OCI-LY7 (cell line): Measurements from ENCODE around the gene IFITM5. TPM values are rescaled to one million over a fixed set of nuclear protein-coding genes. Genes with fewer than 3 reads are reported as not detected.
A peak's percentile ranks its signal among the peaks of the same experiment; 100 is the strongest.

Source experiments
- BruUV-seq: library from RNA; stranded (reverse); fragments of 400-500 nt; replicated peaks from 2 replicates; lab custom pipeline; 2021; lab: Mats Ljungman, UMichigan
- CTCF ChIA-PET: fragments of 300-600 bp; sonication (Branson Sonifier 250); formaldehyde crosslinking; loops from one replicate; lab custom pipeline; 2022; ENCODE audit warnings: antibody characterized with exemption; ENCODE audit not compliant: unreplicated experiment; lab: Charles Lee
- POLR2A ChIA-PET: fragments of 300-600 bp; sonication (Branson Sonifier 250); formaldehyde crosslinking; loops from one replicate; lab custom pipeline; 2022; ENCODE audit warnings: antibody characterized with exemption; lab: Charles Lee
- DNase-seq: peaks from one replicate; pipeline ENCODE4 v3.0.0-alpha.2; 2015; ENCODE audit warnings: low spot score
- H2AFZ ChIP-seq: fragments of 200-600 bp; sonication (generic), shearing (Covaris generic); 2 replicates; pipeline ENCODE4 v1.6.1; 2014; ENCODE audit warnings: mild to moderate bottlenecking, antibody characterized with exemption, low read length, moderate library complexity
- H3K27ac ChIP-seq: fragments of 200-600 bp; sonication (generic); 2 replicates; pipeline ENCODE4 v1.5.1; 2014; ENCODE audit warnings: mixed run types, low read depth, mild to moderate bottlenecking, moderate library complexity, low read length, inconsistent platforms; ENCODE audit not compliant: poor library complexity, severe bottlenecking
- H3K36me3 ChIP-seq: fragments of 200-600 bp; sonication (generic); 2 replicates; pipeline ENCODE4 v1.6.1; 2014; ENCODE audit warnings: mild to moderate bottlenecking, antibody characterized with exemption, low read length, moderate library complexity, mixed read lengths; ENCODE audit not compliant: insufficient read depth
- H3K4me1 ChIP-seq: fragments of 200-600 bp; sonication (generic); 2 replicates; pipeline ENCODE4 v1.5.1; 2014; ENCODE audit warnings: mild to moderate bottlenecking, low read length; ENCODE audit not compliant: insufficient read depth, poor library complexity, severe bottlenecking
- H3K4me2 ChIP-seq: fragments of 200-600 bp; sonication (generic); 2 replicates; pipeline ENCODE4 v1.6.1; 2014; ENCODE audit warnings: mild to moderate bottlenecking, low read length
- H3K4me3 ChIP-seq: fragments of 200-600 bp; sonication (generic); 2 replicates; pipeline ENCODE4 v1.5.1; 2014; ENCODE audit warnings: mild to moderate bottlenecking, low read depth, low read length; ENCODE audit not compliant: poor library complexity, severe bottlenecking
- H3K79me2 ChIP-seq: fragments of 200-600 bp; sonication (generic); 2 replicates; pipeline ENCODE4 v1.6.1; 2016; ENCODE audit warnings: low read depth, mild to moderate bottlenecking, low read length, moderate library complexity, mixed read lengths; ENCODE audit not compliant: insufficient read depth
- H3K9me2 ChIP-seq: fragments of 200-600 bp; sonication (generic); 2 replicates; pipeline ENCODE4 v1.6.1; 2016; ENCODE audit warnings: mild to moderate bottlenecking, low read length, mixed read lengths; ENCODE audit not compliant: insufficient read depth
- H3K9me3 ChIP-seq: fragments of 200-600 bp; sonication (generic); 2 replicates; pipeline ENCODE4 v1.6.1; 2014; ENCODE audit warnings: mild to moderate bottlenecking, mixed run types, low read length, mixed read lengths
- H4K20me1 ChIP-seq: fragments of 200-600 bp; sonication (generic); 2 replicates; pipeline ENCODE4 v1.6.1; 2014; ENCODE audit warnings: mild to moderate bottlenecking, antibody characterized with exemption, low read length, moderate library complexity, mixed read lengths; ENCODE audit not compliant: insufficient read depth
- EZH2phosphoT487 ChIP-seq: fragments of 200-600 bp; sonication (generic); IDR thresholded peaks from 2 replicates; pipeline ENCODE4 v1.6.1; 2018; ENCODE audit warnings: low read depth, borderline replicate concordance, mild to moderate bottlenecking, mixed run types, antibody characterized with exemption, low read length, moderate library complexity, mixed read lengths
- intact Hi-C: fragments of 100-400 bp; cut with micrococcal nuclease; formaldehyde crosslinking; loops from one replicate; pipeline ENCODE4 v1.10.0; 2022; ENCODE audit not compliant: unreplicated experiment
- total RNA-seq, 2 experiments: library from RNA; depleted of rRNA in 1 of 2; stranded (reverse); fragments of >200 nt in 1 of 2; shearing (Covaris generic) in 1 of 2; gene quantifications; 2 replicates each; pipeline ENCODE4 v1.2.3, GENCODE V29; 2014 to 2022
- TF ChIP-seq, protein P1 (sequence below): fragments of 200-600 bp; sonication (generic); conservative IDR thresholded peaks from 2 replicates; pipeline ENCODE4 v1.5.1; 2014; ENCODE audit warnings: mild to moderate bottlenecking, antibody characterized with exemption, low read length, moderate library complexity, mixed read lengths

The IFITM5 gene
- total RNA-seq, 2 experiments from 2014 or later = not detected

DNA sequence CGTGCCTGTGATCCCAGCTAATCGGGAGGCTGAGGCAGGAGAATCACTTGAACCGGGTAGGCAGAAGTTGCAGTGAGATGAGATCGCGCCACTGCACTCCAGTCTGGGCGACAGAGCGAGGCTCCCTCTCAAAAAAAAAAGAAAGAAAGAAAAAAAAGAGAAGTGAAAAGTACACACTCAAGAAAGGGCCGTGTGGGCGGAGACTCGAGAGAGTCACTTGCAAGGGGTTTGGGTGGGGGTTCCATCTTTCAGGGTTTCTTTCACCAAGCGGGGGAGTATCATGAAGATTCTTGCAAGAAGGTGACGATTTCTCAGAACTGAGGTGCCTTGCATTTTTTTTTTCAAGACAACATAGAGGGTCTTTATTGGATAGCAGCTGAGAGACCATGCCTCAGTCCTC is 4.0 kb upstream of the IFITM5 start:
- peaks cover 20% of the 10 kb centered on the region for H3K4me1 ChIP-seq
- no peaks in the 10 kb centered on the region for H4K20me1 ChIP-seq
- CTCF ChIA-PET = no interaction called here
- POLR2A ChIA-PET = no interaction called here
- no peak overlapping the region for H2AFZ ChIP-seq
- peak; percentile 62 for DNase-seq
- BruUV-seq = no TSS peak
- H3K4me3 ChIP-seq = no peak overlapping the region
- H3K27ac ChIP-seq = no peak overlapping the region
- intact Hi-C loops = loop anchor here (10.0 kb wide), 1 partner anchor 49 kb away; no protein-coding TSS in a partner anchor
- no peaks in the 10 kb centered on the region for H3K36me3 ChIP-seq
- TF ChIP-seq, protein P1, sequence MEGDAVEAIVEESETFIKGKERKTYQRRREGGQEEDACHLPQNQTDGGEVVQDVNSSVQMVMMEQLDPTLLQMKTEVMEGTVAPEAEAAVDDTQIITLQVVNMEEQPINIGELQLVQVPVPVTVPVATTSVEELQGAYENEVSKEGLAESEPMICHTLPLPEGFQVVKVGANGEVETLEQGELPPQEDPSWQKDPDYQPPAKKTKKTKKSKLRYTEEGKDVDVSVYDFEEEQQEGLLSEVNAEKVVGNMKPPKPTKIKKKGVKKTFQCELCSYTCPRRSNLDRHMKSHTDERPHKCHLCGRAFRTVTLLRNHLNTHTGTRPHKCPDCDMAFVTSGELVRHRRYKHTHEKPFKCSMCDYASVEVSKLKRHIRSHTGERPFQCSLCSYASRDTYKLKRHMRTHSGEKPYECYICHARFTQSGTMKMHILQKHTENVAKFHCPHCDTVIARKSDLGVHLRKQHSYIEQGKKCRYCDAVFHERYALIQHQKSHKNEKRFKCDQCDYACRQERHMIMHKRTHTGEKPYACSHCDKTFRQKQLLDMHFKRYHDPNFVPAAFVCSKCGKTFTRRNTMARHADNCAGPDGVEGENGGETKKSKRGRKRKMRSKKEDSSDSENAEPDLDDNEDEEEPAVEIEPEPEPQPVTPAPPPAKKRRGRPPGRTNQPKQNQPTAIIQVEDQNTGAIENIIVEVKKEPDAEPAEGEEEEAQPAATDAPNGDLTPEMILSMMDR = no peak
- no peak for TF ChIP-seq EZH2phosphoT487
- H3K79me2 ChIP-seq = no peaks in the 10 kb centered on the region
- no peaks in the 10 kb centered on the region for H3K9me3 ChIP-seq
- peak overlapping the region; percentile 7; the same call in 1 of the 2 replicates for H3K4me2 ChIP-seq
- no peaks in the 10 kb centered on the region for H3K9me2 ChIP-seq

DNA sequence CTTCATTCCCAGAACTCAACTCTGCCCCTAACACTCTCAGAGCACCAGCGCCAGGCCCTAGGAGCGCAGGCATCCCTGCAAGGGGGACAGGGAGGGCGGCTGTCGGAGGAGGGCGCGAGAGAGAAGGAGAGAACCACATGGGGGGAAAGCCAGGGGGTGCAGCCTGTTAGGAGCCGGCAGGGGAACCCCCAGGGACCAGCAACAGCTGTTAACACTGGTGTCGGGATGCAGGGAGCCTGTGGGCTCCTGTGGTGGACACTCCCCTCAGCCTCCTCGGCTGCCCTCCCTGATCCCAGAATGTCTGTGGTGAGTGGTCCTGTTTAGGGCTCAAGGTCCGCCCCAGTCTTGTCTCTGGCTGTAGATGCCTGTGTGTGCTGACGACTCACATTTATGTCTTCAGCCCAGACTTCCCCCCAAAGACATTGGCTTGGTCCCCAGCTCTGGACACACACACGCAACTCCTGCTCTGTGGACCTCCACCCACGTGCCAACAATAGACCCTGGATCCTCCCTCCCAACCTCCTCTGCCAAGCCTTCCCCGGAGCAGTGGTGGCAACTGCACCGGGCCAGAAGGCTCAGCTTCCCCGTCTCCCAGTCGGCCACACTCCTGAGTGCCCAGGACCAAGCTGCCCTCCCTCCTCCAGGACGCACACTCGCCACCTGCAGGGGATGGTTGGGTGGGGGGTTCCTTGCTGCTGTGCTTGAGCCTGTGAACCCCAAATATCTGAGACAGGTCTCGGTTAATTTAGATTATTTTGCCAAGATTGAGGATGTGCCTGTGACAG is 817 bp upstream of the IFITM5 start:
- Histone ChIP-seq H3K27ac (no peak overlapping the region), H3K79me2 (no peaks in the 10 kb centered on the region), H3K4me1 (peaks cover 11% of the 10 kb centered on the region), H4K20me1 (no peaks in the 10 kb centered on the region), H3K36me3 (no peaks in the 10 kb centered on the region), H3K4me2 (no peak overlapping the region), H3K9me3 (no peaks in the 10 kb centered on the region), H2AFZ (no peak overlapping the region), H3K9me2 (no peaks in the 10 kb centered on the region), H3K4me3 (no peak overlapping the region)
- DNase-seq = no peak
- BruUV-seq = no TSS peak
- TF ChIP-seq, protein P1 = no peak; the same call in 1 of the 2 replicates
- no peak for TF ChIP-seq EZH2phosphoT487
- CTCF ChIA-PET = interaction anchor here (1.0 kb wide), 1 partner anchor 24 kb away, joined by 3 read pairs; no protein-coding TSS in a partner anchor
- POLR2A ChIA-PET = no interaction called here
- intact Hi-C loops = loop anchor here (10.0 kb wide), 1 partner anchor 45 kb away; no protein-coding TSS in a partner anchor
